Measurements from ENCODE around the gene PALLD. TPM values are rescaled to one million over a fixed set of nuclear protein-coding genes. Genes with fewer than 3 reads are reported as not detected.

Gene PALLD
- total RNA-seq, 4 donors from 2014 or later = 1,036 to 2,270 (median 2,202) TPM

GRCh38 chr4:168784786-168785461, 288.1 kb downstream of the PALLD start:
- TF ChIP-seq EP300 (IDR thresholded peaks at IDR 0.05) (no peak), POLR2A (IDR thresholded peaks at IDR 0.05) (no peak), POLR2AphosphoS5 (IDR thresholded peaks at IDR 0.05) (no peak)
- TF ChIP-seq, protein P1, sequence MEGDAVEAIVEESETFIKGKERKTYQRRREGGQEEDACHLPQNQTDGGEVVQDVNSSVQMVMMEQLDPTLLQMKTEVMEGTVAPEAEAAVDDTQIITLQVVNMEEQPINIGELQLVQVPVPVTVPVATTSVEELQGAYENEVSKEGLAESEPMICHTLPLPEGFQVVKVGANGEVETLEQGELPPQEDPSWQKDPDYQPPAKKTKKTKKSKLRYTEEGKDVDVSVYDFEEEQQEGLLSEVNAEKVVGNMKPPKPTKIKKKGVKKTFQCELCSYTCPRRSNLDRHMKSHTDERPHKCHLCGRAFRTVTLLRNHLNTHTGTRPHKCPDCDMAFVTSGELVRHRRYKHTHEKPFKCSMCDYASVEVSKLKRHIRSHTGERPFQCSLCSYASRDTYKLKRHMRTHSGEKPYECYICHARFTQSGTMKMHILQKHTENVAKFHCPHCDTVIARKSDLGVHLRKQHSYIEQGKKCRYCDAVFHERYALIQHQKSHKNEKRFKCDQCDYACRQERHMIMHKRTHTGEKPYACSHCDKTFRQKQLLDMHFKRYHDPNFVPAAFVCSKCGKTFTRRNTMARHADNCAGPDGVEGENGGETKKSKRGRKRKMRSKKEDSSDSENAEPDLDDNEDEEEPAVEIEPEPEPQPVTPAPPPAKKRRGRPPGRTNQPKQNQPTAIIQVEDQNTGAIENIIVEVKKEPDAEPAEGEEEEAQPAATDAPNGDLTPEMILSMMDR (IDR thresholded peaks at IDR 0.05) = no peak
- Histone ChIP-seq H3K27me3 (no peaks in the 10 kb centered on the region), H3K36me3 (no peaks in the 10 kb centered on the region), H3K27ac (no peak overlapping the region), H3K4me3 (no peak overlapping the region), H3K9me3 (no peaks in the 10 kb centered on the region), H3K4me1 (no peaks in the 10 kb centered on the region)
- no peak for ATAC-seq
- WGBS, 2 donors (ENCODE audit: low coverage in 1 of 2) = 42 to 95% methylated on average over 7 to 8 of the region's 10 CpGs

GRCh38 chr4:168787334-168787733, 290.5 kb downstream of the PALLD start:
- Histone ChIP-seq H3K27me3 (no peaks in the 10 kb centered on the region), H3K4me3 (no peak overlapping the region), H3K9me3 (no peaks in the 10 kb centered on the region), H3K27ac (no peak overlapping the region), H3K36me3 (no peaks in the 10 kb centered on the region), H3K4me1 (no peaks in the 10 kb centered on the region)
- 75 to 78% methylated on average over 1 of the region's 1 CpG for WGBS, 2 donors (ENCODE audit: low coverage in 1 of 2)
- ATAC-seq = no peak
- TF ChIP-seq, protein P1 (IDR thresholded peaks at IDR 0.05) = no peak
- TF ChIP-seq EP300 (IDR thresholded peaks at IDR 0.05) (no peak), POLR2AphosphoS5 (IDR thresholded peaks at IDR 0.05) (no peak)

DNA sequence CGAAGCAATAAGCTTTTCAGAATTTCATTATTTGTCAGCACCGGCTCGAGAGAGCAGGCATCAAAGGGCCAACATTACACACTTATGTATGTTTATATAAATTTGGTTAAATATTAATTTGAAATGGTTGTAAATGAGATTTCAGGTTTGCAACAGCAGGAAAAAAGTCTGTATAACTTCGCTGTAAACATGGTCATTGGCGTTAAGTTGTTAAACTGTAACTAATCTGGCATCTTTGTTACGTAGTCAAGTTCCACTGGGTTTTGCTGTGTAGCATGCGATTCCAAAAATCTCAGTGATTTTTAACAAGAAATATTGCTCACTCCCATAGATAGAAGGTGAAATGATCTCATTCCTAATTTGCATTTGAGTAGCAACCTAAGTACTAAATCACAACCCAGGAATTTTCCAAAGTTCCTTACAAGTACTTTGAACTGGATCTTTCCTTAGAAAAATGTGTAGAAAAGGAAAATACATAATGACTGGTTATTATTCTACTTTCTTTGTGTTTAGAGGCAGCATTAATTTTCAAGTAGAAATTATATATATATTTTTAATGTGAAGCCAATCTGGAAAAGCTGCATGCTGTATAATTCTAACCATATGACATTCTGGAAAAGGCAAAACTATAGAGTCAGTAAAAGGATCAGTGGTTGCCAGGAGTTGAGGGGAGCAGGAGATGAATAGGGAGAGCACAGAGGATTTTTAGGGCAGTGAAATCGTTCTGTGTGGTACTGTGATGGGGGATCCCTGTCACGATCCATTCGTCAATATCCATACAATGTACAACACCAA, 291.1 kb downstream of the PALLD start:
- no peak overlapping the region for H3K27ac ChIP-seq
- TF ChIP-seq POLR2AphosphoS5 (IDR thresholded peaks at IDR 0.05) = no peak
- TF ChIP-seq POLR2A (IDR thresholded peaks at IDR 0.05) = no peak
- no peak for TF ChIP-seq EP300 (IDR thresholded peaks at IDR 0.05)
- TF ChIP-seq, protein P1 (IDR thresholded peaks at IDR 0.05) = no peak
- ATAC-seq = no peak
- no peaks in the 10 kb centered on the region for H3K27me3 ChIP-seq
- H3K4me3 ChIP-seq = no peak overlapping the region
- WGBS, 2 donors (ENCODE audit: low coverage in 1 of 2) = 91 to 92% methylated on average over 10 of the region's 10 CpGs
- H3K9me3 ChIP-seq = no peaks in the 10 kb centered on the region
- H3K36me3 ChIP-seq = no peaks in the 10 kb centered on the region
- no peaks in the 10 kb centered on the region for H3K4me1 ChIP-seq

- Histone ChIP-seq H3K4me3 (no peak overlapping the region), H3K36me3 (no peaks in the 10 kb centered on the region), H3K27me3 (no peaks in the 10 kb centered on the region), H3K4me1 (no peaks in the 10 kb centered on the region), H3K27ac (no peak overlapping the region), H3K9me3 (no peaks in the 10 kb centered on the region)
- no peak for ATAC-seq
- TF ChIP-seq EP300 (IDR thresholded peaks at IDR 0.05) = no peak
- TF ChIP-seq, protein P1 (IDR thresholded peaks at IDR 0.05) = no peak
- TF ChIP-seq POLR2A (IDR thresholded peaks at IDR 0.05) = no peak
- TF ChIP-seq POLR2AphosphoS5 (IDR thresholded peaks at IDR 0.05) = no peak
Observed at GRCh38 chr4:168790898-168791297, 294.0 kb downstream of the PALLD start.

GRCh38 chr4:168791376-168791775, 294.5 kb downstream of the PALLD start:
- TF ChIP-seq EP300 (IDR thresholded peaks at IDR 0.05) = no peak
- no peak for TF ChIP-seq POLR2A (IDR thresholded peaks at IDR 0.05)
- TF ChIP-seq, protein P1 (IDR thresholded peaks at IDR 0.05) = no peak
- TF ChIP-seq POLR2AphosphoS5 (IDR thresholded peaks at IDR 0.05) = no peak
- Histone ChIP-seq H3K27ac (no peak overlapping the region), H3K9me3 (no peaks in the 10 kb centered on the region), H3K27me3 (no peaks in the 10 kb centered on the region), H3K4me3 (no peak overlapping the region), H3K36me3 (no peaks in the 10 kb centered on the region), H3K4me1 (no peaks in the 10 kb centered on the region)
- ATAC-seq = no peak
- WGBS, 2 donors (ENCODE audit: low coverage in 1 of 2) = 96% methylated on average over 5 of the region's 5 CpGs

Measured in gastroesophageal sphincter (tissue), 4 donors.